Sigmoid colon (tissue), 4 donors: ENCODE results near the gene FTHL17.

Experiments used
- EP300 ChIP-seq, 4 donors: sonication (generic); formaldehyde crosslinking; IDR thresholded peaks; one replicate each; pipeline ENCODE4 v1.6.1; 2017; ENCODE audit warnings: antibody characterized with exemption in 4 of 4
- POLR2A ChIP-seq, 2 donors: fragments of 450-650 bp; IDR thresholded peaks; one replicate each; pipeline ENCODE4 v1.6.1; 2016; ENCODE audit warnings: antibody characterized with exemption in 2 of 2, mild to moderate bottlenecking in 2 of 2, moderate library complexity in 2 of 2
- POLR2AphosphoS5 ChIP-seq, 4 donors: sonication (generic); formaldehyde crosslinking; IDR thresholded peaks; one replicate each; pipeline ENCODE4 v1.6.1; 2017; ENCODE audit warnings: antibody characterized with exemption in 4 of 4
- TF ChIP-seq, protein P1 (sequence below), 4 experiments: fragments of 450-650 bp in 3 of 4; fragments of 200-600 bp in 1 of 4; IDR thresholded peaks; one replicate each; pipeline ENCODE4 v1.5.1; 2016 to 2019; ENCODE audit warnings: antibody characterized with exemption in 4 of 4, mild to moderate bottlenecking in 3 of 4, moderate library complexity in 2 of 4

DNA sequence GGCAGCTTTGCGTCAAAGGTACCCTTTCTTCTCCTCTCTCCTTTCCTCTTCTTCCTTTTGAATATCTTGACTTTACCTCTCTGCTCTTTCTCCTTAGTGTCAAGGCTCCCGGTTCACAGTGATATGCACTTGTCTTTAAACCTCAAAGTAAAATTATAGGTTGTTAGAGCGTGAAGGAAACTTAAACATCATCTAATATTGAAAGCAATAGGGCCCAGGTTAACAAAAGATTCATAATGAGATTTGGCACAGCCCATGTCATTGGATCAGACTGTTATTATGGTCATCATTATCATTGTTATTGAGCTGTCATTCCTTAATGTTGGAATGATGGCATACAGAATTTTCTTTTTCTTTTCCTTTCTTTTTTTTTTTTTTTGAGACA lies 32.5 kb downstream of the FTHL17 start:
- TF ChIP-seq POLR2AphosphoS5 (IDR thresholded peaks at IDR 0.05) (no peak), POLR2A (IDR thresholded peaks at IDR 0.05) (no peak), EP300 (IDR thresholded peaks at IDR 0.05) (no peak)
- TF ChIP-seq, protein P1, sequence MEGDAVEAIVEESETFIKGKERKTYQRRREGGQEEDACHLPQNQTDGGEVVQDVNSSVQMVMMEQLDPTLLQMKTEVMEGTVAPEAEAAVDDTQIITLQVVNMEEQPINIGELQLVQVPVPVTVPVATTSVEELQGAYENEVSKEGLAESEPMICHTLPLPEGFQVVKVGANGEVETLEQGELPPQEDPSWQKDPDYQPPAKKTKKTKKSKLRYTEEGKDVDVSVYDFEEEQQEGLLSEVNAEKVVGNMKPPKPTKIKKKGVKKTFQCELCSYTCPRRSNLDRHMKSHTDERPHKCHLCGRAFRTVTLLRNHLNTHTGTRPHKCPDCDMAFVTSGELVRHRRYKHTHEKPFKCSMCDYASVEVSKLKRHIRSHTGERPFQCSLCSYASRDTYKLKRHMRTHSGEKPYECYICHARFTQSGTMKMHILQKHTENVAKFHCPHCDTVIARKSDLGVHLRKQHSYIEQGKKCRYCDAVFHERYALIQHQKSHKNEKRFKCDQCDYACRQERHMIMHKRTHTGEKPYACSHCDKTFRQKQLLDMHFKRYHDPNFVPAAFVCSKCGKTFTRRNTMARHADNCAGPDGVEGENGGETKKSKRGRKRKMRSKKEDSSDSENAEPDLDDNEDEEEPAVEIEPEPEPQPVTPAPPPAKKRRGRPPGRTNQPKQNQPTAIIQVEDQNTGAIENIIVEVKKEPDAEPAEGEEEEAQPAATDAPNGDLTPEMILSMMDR (IDR thresholded peaks at IDR 0.05) = no peak
